Large intestine (tissue), 3 donors: ENCODE measurements around the gene NUP98. TPM values are rescaled to one million over a fixed set of nuclear protein-coding genes. Genes with fewer than 3 reads are reported as not detected.
A peak's percentile ranks its signal among the peaks of the same experiment; 100 is the strongest.
"Not testable (repeated sequence)": the region's sequence is repeated elsewhere in the genome, so short reads cannot be mapped to it uniquely, and the experiment has no call there.

ENCODE experiments used
- DNase-seq, 2 donors: peaks; one replicate each; pipeline versions ENCODE4 v3.0.0 to v3.0.0-alpha.2; 2013
- H3K27ac ChIP-seq: one replicate; pipeline ENCODE4 v1.5.1; 2013; ENCODE audit warnings: low read length
- H3K27me3 ChIP-seq: 2 replicates; pipeline ENCODE4 v1.6.1; 2013; ENCODE audit warnings: low read length; ENCODE audit not compliant: control insufficient read depth, insufficient read depth
- H3K36me3 ChIP-seq: 2 replicates; pipeline ENCODE4 v1.6.1; 2013; ENCODE audit warnings: low read length; ENCODE audit not compliant: control insufficient read depth, insufficient read depth
- H3K4me1 ChIP-seq: one replicate; pipeline ENCODE4 v1.6.1; 2013; ENCODE audit warnings: low read length; ENCODE audit not compliant: control insufficient read depth, insufficient read depth
- H3K4me3 ChIP-seq: one replicate; pipeline ENCODE4 v1.5.1; 2013; ENCODE audit warnings: low read length
- H3K9me3 ChIP-seq: one replicate; pipeline ENCODE4 v1.6.1; 2013; ENCODE audit warnings: mild to moderate bottlenecking, low read depth, low read length, moderate library complexity; ENCODE audit not compliant: control insufficient read depth
- WGBS: methylation state at CpG from one replicate; pipeline ENCODE4 v1.1.5; 2013; ENCODE audit warnings: low lambda C conversion rate; ENCODE audit not compliant: insufficient coverage; 5-methylcytosine and 5-hydroxymethylcytosine counted together
- polyA plus RNA-seq: library from polyadenylated mRNA; unstranded; fragments of 120-200 nt; gene quantifications from one replicate; pipeline ENCODE4 v1.2.1, GENCODE V29; 2013

Gene NUP98
- polyA plus RNA-seq, 1 donor: 54.8 TPM

DNA sequence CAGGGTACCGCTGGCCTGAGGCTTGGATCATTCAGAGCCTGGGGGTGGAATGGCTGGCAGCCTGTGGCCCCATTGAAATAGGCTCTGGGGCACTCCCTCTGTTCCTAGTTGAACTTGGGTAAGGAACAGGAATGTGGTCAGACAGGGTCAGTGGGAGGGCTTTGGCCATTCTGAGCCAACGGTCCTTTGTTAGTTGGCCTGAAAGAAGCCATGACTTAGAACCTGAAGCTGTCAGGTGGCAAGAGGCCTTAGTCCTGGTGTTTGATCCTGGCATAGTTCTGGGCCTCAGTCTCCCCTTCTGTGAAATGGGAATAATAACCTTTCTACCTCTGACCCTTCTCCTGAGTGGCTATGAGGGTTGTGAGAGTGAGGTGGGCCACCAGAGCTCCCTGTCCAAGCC is 19.3 kb upstream of the NUP98 start:
- H3K36me3 ChIP-seq: peaks cover 3% of the 10 kb centered on the region
- WGBS: no CpG with 5 or more reads among the region's 2 CpGs
- no peaks in the 10 kb centered on the region for H3K27me3 ChIP-seq
- peak overlapping the region; percentile 47 for H3K27ac ChIP-seq
- H3K9me3 ChIP-seq: no peaks in the 10 kb centered on the region
- DNase-seq: no peak
- H3K4me3 ChIP-seq: no peak overlapping the region
- peaks cover 15% of the 10 kb centered on the region for H3K4me1 ChIP-seq

DNA sequence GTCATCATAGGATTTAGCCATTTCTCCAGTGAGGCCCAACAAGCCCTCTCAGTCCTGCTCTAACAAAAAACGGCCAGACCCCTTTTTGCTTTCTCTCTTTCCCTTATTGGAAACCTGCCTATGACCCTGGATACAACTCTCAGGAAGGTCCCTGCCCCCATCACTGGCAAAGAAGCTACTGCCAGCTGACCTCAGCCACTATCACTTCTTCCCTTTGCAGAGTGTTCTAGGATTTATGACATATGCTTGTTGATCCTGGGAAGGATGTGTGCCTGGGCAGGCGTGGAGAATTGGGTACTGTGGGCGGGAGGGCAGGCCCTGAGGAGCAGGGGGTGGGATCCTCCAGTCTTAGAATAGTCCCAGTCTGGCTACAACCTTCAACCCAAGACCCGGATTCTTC is 18.5 kb upstream of the NUP98 start:
- Histone ChIP-seq H3K4me3 (no peak overlapping the region), H3K9me3 (no peaks in the 10 kb centered on the region), H3K4me1 (peaks cover 15% of the 10 kb centered on the region), H3K27me3 (no peaks in the 10 kb centered on the region), H3K27ac (no peak overlapping the region), H3K36me3 (peaks cover under 1% of the 10 kb centered on the region)
- WGBS: no CpG with 5 or more reads among the region's 4 CpGs
- DNase-seq: no peak

DNA sequence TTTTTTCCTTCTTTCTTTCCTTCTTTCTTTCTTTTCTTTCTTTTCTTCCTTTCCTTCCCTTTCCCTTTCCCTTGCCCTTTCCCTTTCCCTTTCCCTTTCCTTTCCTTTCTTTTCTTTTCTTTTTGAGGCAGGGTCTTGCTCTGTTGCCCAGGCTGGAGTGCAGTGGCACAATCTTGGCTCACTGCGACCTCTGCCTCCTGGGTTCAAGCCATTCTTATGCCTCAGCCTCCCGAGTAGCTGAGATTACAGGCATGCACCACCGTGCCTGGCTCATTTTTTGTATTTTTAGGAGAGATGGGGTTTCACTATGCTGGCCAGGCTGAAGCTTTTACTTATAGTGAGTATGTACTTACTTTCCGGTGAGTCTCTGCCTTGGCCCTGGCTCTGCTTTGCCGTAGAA is 17.5 kb upstream of the NUP98 start:
- H3K36me3 ChIP-seq, H3K4me3 ChIP-seq, H3K9me3 ChIP-seq, H3K27ac ChIP-seq, H3K27me3 ChIP-seq, DNase-seq: not testable (repeated sequence)
- no CpG with 5 or more reads among the region's 5 CpGs for WGBS
- H3K4me1 ChIP-seq: peaks cover 16% of the 10 kb centered on the region

DNA sequence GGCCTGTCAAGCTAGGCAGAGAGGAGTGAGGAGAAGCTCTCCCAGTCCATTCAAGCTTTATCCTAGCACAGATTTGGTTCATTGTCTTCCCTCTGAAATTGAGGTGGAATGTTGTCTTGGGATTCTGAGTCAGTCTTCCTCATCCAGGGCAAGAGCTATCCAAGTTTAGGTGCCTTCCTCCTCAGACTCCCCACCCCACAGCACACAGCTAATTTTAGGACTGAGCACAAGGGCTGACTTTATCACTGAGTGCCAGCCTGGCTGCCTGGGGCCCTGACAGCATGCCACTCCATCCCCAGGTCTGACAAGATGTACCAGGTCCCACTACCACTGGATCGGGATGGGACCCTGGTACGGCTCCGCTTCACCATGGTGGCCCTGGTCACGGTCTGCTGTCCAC is 13.6 kb upstream of the NUP98 start:
- no peak for DNase-seq
- no CpG with 5 or more reads among the region's 4 CpGs for WGBS
- H3K4me1 ChIP-seq: peaks cover 11% of the 10 kb centered on the region

DNA sequence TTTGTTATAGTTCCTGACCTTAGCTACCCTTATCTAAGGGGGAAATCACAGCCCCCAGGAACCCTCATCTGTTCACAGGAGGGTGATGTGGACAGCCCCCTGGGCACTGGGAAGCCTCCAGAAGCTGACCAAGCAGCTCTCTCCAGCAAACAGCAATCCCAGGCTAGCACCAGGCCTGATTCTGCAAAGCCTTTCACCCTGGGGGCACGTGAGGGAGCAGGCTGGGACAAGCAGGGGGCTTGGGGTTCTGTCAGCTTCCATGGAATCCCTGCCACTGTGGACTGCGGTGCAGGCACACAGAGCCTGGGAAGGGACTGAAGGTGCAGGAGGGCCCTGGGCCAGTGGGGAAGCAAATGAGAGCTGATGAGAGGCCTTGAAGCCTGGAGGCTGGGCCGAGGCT is 13.1 kb upstream of the NUP98 start:
- Histone ChIP-seq H3K4me1 (peaks cover 11% of the 10 kb centered on the region), H3K36me3 (no peaks in the 10 kb centered on the region), H3K27me3 (no peaks in the 10 kb centered on the region), H3K4me3 (no peak overlapping the region), H3K27ac (no peak overlapping the region), H3K9me3 (no peaks in the 10 kb centered on the region)
- DNase-seq: no peak
- WGBS: no CpG with 5 or more reads among the region's 3 CpGs

More for the DNA sequence above, 13.6 kb upstream of the NUP98 start:
- H3K27me3 ChIP-seq: no peaks in the 10 kb centered on the region
- no peaks in the 10 kb centered on the region for H3K9me3 ChIP-seq
- H3K27ac ChIP-seq: no peak overlapping the region
- no peaks in the 10 kb centered on the region for H3K36me3 ChIP-seq
- no peak overlapping the region for H3K4me3 ChIP-seq

DNA sequence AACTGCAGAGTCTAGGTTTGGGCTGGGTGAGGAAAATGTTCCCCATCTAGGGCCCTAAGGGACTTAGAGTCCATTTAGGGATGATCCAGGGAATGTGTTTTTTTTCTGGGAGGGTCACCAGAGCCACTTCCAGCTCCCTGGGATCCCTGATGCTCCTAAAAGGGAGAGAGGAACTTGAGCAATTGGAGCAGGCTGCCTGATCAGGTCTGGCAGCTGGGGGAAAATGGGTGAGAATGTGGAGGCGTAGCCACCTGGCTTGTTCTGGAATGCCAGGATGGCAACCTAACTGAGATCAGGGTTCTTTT is 12.2 kb upstream of the NUP98 start:
- peak overlapping the region; percentile 58 for H3K27ac ChIP-seq
- DNase-seq: no peak
- no CpG with 5 or more reads among the region's 1 CpG for WGBS
- peaks cover 11% of the 10 kb centered on the region for H3K4me1 ChIP-seq
- no peak overlapping the region for H3K4me3 ChIP-seq
- no peaks in the 10 kb centered on the region for H3K27me3 ChIP-seq
- no peaks in the 10 kb centered on the region for H3K9me3 ChIP-seq
- H3K36me3 ChIP-seq: no peaks in the 10 kb centered on the region

DNA sequence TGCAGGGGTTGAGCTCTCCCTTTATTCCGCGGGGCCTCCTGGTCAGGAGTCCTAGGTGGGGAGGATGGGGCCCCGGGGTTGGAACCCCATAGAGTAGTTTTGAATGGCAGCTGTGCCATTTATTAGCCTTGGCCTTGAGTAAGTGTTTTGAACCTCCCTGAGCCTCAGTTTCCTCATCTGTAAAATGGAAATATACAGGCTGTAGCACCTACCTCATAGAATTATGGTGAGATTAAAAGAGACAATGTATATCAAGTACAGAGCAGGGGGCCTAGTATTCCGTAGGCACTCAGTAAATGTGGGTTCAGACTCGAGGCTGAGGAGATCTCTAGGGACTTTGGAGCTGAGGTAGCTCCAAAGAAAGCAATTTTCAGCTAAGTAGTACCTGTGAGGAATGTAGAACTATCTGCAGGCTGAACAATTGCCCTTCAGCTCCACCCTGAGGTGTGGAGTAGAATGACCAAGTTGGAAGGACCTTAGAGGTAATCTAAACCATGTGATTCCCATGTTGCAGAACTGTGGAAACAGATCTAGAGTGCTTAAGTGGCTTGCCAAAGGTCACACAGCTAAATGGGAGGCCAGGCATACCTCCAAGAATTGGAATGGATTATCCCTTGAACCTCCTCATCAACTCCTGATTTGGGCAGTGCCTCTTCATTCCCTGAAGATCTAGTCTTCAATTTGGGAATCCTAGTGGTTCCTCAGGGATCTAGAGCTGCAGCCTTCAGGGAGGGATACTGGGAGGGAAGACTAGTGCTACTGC is 11.7 kb upstream of the NUP98 start:
- peak overlapping the region; percentile 73 for H3K4me3 ChIP-seq
- no peaks in the 10 kb centered on the region for H3K9me3 ChIP-seq
- peaks cover 11% of the 10 kb centered on the region for H3K4me1 ChIP-seq
- no peaks in the 10 kb centered on the region for H3K36me3 ChIP-seq
- H3K27ac ChIP-seq: peak overlapping the region; percentile 90
- peak; percentile 86 to 92 for DNase-seq
- no peaks in the 10 kb centered on the region for H3K27me3 ChIP-seq
- WGBS: no CpG with 5 or more reads among the region's 5 CpGs

DNA sequence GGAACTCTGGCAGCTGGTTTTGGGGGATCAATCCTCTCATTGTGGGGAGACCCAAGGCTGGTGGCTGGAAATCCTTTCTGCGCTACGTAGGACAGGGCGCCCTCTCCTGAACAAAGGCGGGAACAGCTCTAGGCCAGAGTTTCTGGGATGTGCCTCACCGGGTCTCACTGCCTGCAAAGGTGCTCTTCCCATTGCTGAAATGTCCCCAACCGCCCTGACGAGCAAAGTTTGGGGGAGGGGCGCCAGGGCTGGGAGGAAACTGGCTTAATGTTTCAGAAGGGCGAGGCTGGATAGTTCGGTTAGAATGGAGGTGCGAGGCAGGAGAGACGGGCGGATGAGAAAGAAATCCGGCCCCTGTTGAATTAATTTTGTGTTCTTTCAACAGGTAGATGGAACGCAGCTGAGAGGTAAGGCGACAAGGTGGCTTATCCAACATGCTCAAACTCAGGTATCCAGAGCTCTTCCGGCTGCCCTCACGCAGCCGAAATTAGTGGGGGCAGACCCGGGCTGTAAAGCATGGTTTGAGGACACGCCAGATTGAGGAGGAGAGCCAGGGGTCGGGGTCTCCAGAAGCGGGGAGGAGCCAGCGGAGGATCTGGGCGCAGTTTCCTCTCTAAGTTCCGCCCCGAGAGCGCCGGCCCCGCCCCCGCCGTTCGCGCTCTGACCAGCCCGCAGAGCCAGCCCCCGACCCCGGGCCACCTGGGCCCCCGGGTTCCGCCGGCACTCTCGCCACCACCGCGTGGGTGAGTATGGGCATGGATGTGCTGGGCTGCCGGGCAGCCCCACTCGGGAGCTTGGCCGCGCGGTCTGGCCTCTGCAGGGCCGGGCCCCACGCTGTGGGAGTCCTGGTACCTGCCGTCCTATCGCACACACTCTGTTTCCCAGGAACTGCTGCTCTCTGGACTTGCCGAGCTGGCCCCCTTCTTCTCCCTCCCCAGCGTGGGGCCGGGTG is 10.8 kb upstream of the NUP98 start, which contains the start of gene PGAP2:
Gene PGAP2, plus strand, starts transcription at position 652 of the 952 bp plus-strand sequence. CDS start 2,700 bp downstream, outside the sequence.
- no CpG with 5 or more reads among the region's 55 CpGs for WGBS
- Histone ChIP-seq H3K36me3 (no peaks in the 10 kb centered on the region), H3K4me3 (peak within 1 kb of the TSS; percentile 73), H3K27ac (peak within 1 kb of the TSS; percentile 90), H3K4me1 (peaks cover 11% of the 10 kb centered on the region), H3K9me3 (no peaks in the 10 kb centered on the region), H3K27me3 (no peaks in the 10 kb centered on the region)
- peak; percentile 65 to 88 for DNase-seq

DNA sequence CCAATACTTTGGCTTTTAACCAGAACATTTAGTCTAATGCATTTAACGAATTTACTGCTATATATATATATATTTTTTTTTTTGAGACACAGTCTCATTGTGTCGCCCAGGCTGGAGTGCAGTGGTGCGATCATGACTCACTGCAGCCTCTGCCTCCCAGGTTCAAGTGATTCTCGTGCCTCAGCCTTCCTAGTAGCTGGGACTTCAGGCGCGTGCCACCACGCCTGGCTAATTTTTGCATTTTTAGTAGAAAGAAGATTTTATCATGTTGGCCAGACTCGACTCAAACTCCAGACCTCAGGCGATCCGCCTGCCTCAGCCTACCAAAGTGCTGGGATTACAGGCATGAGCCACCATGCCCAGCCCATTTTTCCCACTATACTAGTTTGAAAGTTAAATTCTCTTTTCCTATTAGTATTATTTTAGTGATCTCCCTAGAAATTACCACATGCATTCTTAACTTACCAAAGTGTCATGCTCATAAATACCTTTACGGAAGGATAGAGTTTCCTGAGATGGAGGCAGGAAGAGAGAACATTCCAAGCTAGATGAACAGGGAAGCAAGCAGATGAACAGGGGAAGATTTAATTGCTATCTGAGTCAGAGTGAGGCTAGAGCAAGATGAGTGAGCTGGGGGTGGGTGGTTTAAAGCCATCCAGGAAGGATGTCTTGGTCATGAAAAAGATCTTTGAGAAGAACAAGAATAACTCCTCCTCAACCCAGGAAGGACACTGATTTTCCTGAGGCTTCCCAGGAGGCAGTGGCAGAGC is 6.6 kb upstream of the NUP98 start:
- no peaks in the 10 kb centered on the region for H3K36me3 ChIP-seq
- no CpG with 5 or more reads among the region's 11 CpGs for WGBS
- H3K27ac ChIP-seq: no peak overlapping the region
- DNase-seq: no peak
- H3K27me3 ChIP-seq: no peaks in the 10 kb centered on the region
- no peaks in the 10 kb centered on the region for H3K9me3 ChIP-seq
- peaks cover 12% of the 10 kb centered on the region for H3K4me1 ChIP-seq
- no peak overlapping the region for H3K4me3 ChIP-seq
